UCSD-AML1 (cell line): Measurements from ENCODE around the gene RWDD4.
"Not testable (repeated sequence)": the region's sequence is repeated elsewhere in the genome, so short reads cannot be mapped to it uniquely, and the experiment has no call there.

ENCODE experiments used
- DNase-seq: peaks from one replicate; lab custom pipeline; 2025; ENCODE audit not compliant: unreplicated experiment; lab: John Stamatoyannopoulos, UW

RWDD4 gene

DNA sequence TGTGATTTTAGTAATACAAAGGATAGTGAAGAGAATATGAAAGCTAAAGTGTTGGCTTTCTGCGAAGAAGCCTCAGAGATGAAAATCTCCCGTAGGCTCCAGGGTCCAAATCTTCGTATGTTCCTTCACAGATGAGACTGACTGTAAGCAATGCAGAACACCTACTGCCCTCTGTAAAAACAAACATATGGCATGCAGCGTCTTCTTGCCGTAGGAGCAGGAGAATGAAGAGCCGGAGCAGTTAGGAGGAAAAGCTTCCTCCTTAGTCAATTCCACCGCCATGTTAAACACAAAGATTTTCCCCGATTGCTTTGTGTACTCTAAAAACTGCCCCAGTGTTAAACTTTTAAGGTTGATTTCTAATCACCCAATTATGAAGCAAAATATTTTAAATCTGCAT lies 22.5 kb downstream of the RWDD4 start:
- DNase-seq: no peak

DNA sequence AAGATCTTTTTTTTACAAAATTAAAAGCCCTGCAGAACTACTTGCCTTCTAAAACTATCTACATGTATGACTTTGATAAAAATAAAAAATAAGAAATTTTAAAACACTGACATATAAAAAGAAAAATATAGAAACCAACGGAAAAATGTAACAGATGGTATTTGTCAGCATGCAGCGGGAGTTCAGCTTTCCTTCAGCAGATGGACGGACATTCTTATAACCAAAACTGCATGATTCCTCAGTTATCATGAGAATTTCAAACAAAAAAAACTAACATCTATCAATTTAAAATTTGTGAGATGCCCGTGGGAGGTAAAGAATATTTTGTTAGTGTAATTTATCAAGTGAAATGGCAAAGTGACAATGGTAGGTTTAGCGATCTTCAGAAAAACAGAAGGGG lies 23.2 kb downstream of the RWDD4 start:
- no peak for DNase-seq

DNA sequence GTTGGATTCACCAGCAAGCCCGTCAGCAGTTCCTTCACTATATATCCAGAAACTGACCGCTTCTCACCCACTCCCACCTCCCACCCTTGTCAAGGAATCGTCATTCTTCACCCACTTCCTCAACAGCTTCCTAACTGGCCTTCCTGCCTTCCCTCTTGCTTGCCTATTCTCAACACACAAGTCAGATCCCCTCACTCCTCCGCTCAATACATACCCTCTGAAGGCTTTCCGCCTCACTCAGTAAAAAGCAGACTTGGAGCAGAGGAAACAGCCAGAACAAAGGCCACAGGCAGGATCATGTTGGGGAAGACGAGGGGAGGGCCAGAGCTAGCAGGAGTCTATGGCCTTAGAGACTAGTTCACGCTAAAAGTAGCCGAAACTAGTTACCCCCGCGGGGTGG lies 23.7 kb downstream of the RWDD4 start:
- peak; percentile 43 for DNase-seq

DNA sequence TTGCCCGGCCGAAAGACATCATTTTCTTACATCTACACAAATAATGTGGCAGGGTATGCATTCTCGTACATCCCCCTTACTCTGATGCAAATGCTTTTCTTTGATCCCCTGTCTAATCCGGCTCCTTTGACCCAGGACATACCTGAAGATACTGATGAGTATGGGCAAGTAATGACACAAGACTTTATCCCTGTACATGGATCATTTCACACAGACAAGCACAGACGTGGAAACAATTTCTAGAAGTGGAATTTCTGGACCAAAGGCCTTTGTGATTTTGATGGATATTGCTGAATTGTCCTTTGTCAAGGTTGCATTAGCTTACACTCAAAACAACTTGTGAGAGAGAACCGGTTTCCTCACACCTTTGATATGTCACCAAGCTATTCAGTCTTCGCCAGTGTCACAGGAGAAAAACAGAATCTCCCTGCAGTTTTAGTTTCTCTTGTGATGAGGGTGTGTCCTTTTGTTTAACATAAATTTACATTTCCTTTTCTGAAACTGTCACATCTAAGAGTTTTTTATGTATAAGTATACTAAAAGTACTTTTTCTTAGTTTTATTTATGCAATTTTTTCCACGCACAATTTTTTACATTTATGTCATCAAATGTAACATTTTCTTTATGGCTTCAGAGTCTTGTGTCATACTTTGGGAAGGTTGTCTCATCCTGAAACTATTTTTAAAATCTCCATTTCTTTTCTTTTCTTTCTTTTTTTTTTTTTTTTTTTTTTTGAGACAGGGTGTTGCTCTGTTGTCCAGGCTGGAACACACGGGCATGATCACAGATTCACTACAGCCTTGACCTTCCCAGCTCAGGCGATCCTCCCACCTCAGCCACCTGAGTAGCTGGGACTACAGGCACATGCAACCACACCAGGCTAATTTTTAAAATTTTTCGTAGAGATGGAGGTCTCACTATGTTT lies 25.2 kb downstream of the RWDD4 start:
- DNase-seq: no peak

DNA sequence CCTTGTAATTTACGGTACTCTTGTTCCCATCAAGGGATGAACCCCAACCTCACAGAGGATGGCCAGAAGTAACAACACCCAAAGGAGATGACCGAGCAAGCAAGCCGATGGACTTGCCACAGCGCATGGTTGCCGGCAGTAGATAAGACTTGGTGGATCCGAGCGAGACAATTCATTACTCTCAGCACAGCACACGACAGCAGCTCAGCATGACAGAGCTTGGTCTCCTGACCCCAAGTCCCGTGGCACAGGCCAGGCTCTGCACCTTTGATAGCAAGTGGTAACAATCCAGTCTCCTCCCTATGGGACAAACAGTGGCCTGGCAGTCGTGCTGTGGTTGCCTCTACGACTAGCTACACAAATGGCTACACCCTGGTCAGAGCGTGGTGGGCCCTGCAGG lies 26.3 kb downstream of the RWDD4 start:
- no peak for DNase-seq

DNA sequence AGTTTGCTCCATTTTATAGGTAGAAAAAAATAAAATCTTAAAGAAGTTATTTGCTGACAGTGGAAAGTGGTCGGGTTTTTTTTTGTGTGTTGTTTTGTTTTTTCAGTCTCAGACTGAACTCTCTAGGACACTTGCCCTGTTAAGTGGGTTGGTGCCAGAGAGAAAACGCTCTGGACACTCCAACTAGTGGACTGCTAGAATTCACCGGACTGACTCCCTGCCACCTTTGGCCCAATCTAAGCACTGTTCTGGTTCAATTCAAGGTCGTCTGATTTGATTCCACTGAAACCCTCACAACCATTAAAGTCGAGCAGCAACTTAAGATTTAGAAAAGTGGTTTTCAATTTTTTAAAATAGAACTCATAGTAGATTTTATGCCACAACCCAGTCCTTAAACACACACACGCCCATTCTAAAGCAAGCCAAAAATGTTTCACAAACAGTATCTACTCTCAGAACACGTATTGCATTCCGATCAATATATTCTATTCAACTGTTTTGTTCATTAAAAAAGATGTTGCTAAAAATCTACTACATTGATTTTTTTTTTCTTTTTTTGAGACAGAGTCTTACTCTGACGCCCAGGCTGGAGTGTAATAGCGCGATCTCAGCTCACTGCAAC lies 27.3 kb downstream of the RWDD4 start:
- no peak for DNase-seq

DNA sequence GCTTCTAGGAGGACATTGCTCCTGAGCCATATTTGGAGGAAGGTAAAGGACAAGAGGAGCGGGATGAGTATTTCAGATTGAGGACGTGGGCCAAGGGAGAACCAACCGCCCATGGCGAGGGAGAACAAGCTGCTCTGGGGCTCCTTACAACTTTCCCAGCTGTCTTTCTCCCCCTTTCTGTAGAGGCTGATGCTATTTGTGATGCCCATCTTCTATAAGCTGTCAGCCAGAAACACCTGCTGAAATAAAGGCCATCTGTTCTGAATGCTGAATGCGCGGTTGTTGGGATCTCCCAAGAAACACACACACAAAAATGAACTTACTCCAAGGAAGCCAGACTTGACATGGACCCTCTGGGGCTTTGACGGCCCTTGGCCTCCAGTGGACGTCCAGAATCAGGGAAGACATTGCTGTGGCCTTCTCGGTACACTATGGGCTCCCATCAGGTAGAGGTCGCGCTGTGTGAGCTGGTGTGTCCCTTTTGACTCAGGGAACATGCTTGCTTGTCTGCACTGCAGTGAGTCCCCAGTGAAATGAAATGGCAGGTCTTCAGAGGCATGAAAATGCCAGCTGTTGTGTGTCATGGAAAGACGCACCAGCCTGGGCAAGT lies 30.9 kb downstream of the RWDD4 start:
- DNase-seq: no peak

DNA sequence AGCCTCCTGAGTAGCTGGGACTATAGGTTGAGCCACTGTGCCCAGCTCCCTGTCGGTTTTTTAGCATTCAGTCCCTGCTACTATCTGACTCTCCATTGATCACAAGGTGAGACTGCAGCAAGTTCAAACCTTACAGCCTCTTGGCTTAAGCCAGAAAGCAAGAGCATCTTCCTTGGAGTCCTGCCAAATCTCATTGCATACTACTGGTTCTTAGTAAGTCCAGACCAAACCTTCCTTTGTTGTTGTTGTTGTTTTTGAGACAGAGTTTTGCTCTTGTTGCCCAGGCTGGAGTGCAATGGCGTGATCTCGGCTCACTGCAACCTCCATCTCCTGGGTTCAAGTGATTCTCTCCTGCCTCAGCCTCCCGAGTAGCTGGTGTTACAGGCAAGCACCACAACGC lies 31.7 kb downstream of the RWDD4 start:
- DNase-seq: not testable (repeated sequence)

DNA sequence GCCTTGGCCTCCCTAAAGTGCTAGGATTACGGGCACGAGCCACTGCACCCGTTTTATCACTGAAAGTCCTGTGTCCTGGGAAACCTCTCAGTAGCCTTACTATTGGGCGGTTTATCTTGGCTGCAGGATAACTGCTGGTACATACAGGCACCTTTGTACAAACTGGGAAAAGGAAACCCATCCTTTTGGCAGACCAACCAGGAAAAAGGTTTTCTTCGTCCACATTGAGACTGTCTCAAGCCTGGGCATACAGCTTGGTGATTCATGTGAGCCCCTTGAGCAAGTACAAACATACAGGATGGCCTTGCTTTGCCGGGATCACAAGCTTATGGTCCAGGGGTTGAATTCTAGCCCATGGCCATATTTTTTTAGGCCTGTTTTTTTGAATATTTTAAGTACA lies 32.8 kb downstream of the RWDD4 start:
- no peak for DNase-seq

DNA sequence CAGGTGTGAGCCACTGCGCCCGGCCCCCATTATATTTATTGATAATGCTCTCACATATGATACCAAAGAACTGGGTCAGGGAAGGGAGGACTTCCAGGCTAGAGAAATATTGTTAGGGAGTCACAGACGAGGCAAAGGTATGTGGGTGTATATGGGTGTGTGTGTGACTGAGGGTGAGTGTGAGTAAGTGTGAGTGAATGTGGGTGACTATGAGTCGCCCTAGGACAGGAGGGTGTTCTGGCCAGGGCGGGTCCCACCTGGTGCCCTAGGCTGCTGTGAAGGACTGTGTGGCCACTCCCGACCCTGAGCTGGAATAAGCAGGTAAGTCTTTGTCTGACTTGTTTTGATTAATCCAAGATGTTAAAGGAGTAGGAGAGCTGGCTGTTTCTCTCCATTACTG lies 34.4 kb downstream of the RWDD4 start:
- no peak for DNase-seq

DNA sequence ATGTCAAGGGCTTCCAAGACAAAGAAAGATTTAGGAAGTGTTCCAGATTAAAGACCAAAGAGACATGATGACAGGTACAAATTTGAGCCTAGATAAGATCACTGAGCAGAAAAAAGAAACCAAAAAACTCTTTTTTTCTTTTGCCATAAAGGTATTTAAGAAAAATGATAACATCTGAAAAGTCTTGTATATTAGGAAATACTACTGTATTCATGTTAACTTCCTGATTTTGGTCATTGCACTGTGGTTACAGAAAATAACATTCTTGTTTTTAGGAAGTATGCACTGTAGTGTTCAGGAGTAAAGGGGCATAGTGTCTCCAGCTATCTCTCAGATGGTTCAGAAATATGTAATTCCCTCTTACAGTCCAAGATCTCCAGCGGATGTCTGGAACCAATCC lies 37.1 kb downstream of the RWDD4 start:
- DNase-seq: no peak

DNA sequence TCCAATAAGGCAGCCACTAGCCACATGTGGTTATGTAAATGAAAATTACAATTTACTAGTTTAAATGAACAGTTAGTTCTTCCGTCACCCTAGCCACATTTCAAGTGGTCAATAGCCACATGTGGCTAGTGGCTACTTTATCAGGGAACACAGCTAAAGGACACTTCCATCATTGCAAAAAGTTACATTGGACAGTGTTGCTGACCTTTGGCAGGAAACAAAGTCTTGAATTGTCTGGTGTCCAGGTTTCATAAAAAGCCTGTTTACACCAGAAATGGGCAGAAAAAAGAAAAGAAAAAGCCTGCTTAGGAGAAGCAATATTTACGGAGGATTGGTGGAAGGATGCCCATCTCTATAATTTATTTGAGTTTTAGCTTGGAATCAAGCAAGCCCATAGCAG lies 38.6 kb downstream of the RWDD4 start:
- no peak for DNase-seq

DNA sequence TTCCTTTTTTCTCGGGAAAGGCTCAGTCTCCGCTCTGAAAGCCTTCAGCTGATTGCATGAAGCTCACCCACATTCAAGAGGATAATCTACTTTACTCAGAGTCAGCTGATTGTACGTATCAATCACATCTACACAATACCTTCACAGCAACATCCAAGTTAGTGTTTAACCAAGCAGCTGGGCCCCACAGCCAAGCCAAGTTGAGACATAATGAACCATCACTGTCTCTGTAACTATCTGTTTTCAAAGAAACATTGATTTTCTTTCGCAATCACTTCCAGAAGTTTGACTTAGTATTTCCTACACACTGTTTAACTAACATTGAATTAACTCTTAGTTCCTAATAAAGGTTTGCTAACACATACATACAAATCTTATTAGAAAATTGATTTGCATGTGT lies 40.3 kb downstream of the RWDD4 start:
- DNase-seq: no peak

DNA sequence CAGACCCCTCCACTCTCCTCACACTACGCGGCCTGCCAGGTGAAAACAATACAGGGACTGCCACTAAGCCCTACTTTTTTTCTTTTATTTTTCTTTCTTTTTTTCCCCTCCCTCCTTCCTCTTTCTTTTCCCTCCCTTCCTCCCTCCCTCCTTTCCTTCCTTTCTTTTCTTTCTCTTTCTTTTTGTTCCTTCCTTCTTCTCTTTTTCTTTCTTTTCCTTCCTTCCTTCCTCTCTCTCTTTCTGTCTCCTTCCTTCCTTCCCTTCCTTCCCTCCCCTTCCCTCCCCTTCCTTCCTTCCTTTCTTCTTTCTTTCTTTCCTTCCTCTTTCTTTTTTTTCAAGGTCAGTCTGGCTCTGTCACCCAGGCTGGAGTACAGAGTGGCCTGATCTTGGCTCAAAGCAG lies 41.9 kb downstream of the RWDD4 start:
- no peak for DNase-seq

DNA sequence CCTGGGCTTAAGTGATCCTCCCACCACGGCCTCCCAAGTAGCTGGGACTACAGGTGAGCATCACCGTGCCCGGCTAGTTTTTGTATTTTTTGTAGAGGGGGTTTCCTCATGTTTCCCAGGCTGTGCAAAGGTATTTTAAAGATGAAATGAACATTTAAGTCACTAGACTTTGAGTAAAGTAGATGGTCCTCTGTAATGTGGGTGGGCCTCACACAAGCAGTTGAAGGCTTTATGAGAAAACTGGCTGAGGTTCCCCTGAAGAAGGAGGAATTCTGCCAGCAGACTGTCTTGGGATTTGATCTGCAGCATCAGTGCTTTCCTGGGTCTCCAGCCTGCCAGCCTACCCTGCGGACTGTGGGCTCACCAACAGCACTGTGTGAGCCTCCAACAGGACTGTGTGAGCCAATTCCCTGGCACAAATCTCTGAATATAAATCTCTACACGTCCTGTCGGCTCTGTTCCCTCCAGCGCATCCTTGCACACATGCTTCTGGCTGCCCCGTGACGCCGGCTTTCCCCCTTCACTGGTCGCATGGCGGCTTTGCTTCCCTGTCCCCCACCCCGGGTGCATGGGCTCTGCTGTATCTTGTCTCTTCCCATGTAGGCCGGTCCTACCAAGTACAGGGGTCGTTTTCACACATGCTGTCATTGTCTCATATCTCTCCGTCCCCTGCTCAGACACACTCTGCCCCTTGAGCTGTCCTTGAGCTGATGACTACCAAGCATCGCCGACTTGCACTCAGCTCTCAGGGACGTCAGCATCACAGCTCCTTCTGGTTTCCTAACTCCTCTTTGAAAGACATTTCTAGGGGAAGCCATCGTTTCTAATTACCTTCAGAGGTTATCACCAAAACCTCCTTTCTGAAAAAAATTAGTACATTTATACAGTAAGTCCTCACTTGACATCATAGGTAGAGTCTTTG lies 46.4 kb downstream of the RWDD4 start:
- no peak for DNase-seq

DNA sequence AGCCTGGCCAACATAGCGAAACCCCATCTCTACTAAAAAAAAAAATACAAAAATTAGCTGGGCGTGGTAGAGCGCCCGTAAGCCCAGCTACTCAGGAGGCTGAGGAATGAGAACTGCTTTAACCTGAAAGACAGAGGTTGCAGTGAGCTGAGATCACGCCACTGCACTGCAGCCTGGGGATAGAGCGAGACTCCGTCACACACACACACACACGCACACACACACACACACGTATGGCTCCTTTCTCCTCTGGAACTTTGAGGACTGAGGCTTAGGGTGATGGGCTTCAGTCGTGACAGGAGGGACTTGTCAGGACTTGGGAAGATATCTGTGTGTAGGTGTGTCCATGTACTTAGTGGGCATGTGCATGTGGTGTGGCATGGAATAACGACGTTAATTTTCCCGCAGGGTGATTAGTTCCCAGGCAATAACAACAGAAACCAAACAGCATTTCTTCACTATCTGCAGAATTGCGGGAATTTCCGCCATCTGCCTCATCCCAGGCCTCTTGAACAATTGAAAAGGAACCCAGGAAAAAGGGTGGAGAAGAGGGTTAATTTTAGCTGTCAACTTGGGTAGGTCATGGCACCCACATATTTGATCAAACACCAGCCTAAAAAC lies 47.7 kb downstream of the RWDD4 start:
- no peak for DNase-seq

DNA sequence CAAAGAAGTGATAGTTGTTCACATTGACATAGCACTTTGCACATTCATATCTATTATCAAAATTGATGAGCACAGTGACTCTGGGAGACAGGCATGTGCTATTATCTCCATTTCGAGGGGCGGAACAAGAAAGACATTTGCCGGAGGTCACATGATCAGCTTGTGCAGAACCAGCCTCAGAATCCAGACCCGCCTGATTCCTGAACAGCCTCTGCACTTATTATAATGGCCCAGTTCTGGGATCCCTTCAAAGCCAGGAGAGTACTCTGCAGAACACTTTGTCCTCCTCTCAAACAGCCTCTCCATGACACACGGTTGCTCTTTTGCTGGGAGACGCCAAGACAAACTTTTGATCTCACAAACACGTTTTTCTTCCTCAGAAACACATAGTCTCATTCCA lies 48.4 kb downstream of the RWDD4 start:
- no peak for DNase-seq

DNA sequence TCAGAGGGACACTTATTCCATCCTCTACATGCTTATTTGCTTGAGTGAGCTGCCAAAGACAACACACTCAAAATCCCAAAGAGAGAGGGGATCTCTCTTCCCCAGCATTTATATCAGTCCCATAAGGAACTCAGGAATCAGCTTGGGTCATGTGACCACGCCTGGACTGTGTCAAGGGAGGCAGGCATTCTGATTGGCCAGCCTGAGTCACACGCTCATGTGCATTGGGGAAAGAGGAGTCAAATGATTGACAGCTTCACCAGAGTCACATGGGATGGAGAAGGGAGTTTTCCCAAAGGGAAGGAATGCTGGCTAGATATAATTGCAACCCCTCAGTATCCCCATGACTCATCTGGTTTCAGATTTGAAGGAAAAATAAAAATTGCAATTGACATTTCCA lies 49.0 kb downstream of the RWDD4 start:
- no peak for DNase-seq

DNA sequence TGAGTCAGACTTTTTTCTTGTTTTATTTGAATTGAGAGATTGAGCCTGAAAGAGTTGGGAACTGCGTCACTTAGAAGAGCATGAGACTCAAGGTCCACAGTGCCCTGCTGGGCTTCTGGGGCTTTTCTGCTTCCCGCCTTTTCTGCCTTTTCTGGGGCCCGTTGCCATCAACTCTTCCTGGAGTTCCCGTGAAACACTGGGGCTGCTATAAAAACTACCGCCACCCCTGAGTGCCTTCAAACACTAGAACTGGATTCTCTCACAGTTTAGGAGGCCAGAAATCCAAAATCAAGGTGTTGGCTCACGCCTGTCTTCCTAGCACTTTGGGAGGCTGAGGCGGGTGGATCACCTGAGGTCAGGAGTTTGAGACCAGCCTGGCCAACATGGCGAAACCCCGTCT lies 49.8 kb downstream of the RWDD4 start:
- no peak for DNase-seq

DNA sequence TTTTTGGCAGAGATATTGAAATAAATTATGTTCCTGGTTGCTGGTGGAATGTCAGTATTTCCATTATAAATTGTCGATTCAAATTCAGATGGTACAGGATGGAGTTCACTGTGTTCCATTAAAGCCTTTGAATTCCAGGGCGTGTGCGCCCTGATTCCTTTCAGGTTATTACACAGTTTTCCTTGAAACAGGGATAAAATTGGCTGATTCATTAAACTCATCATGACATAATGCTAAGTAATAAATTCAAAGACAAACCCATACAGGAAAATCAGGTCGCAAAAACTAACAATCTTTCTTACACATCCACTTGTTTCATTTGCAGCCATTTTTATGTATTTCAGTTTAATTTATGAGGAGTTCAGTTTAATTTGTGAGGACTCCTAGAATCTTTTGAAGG lies 51.1 kb downstream of the RWDD4 start:
- DNase-seq: no peak

DNA sequence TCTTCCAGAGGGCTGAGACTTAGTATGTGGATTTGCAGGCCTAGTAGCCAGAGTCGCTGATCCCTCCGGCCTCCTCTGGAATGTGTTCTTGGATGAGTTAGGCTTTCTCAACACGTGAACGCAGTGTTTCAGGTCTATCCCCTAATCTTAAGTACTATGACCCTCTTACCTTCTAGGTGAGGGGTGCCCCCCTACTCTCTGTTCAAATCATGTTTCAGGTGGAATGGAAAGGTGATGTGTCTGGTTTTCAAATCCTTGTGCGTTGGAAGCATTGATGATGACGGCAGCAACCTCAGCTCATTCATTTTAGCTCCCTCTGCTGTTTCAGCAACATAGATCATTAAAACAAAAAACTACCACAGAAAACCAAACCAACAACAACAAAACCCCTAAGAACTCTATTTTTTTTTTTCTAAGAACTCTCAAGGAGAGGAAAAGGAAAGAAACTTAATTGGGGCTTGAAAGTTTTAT lies 56.4 kb downstream of the RWDD4 start:
- no peak for DNase-seq
